WTC11 (cell line): ENCODE measurements around the gene COL4A2. TPM values are rescaled to one million over a fixed set of nuclear protein-coding genes. Genes with fewer than 3 reads are reported as not detected.

Experiments
- ATAC-seq: fragments of 200-7000 bp; cut with Tn5 transposase; 2 replicates; pipeline ENCODE4 v1.10.0; 2021; ENCODE audit warnings: mild to moderate bottlenecking, moderate library complexity
- CTCF ChIA-PET: fragments of 300-600 bp; sonication (Branson Sonifier 250); formaldehyde crosslinking; loops from one replicate; lab custom pipeline; 2021; ENCODE audit warnings: antibody characterized with exemption; lab: Charles Lee
- POLR2A ChIA-PET: fragments of 350-600 bp; sonication (Branson Sonifier 250); formaldehyde crosslinking; loops from one replicate; lab custom pipeline; 2021; ENCODE audit warnings: antibody characterized with exemption; lab: Charles Lee
- DNase-seq: peaks from one replicate; pipeline ENCODE4 v3.0.0; 2021; ENCODE audit warnings: low spot score
- H3K27ac Mint-ChIP-seq: 2 replicates; pipeline ENCODE4 v1.8.0; 2021; ENCODE audit warnings: mixed read lengths
- H3K27me3 Mint-ChIP-seq: 2 replicates; pipeline ENCODE4 v1.8.0; 2021; ENCODE audit warnings: low read depth, mild to moderate bottlenecking, moderate library complexity, mixed read lengths
- H3K36me3 Mint-ChIP-seq: 2 replicates; pipeline ENCODE4 v1.8.0; 2021; ENCODE audit warnings: mixed read lengths
- H3K4me1 Mint-ChIP-seq: 2 replicates; pipeline ENCODE4 v1.8.0; 2022; ENCODE audit warnings: mixed read lengths
- H3K4me3 Mint-ChIP-seq: 2 replicates; pipeline ENCODE4 v1.8.0; 2021; ENCODE audit warnings: mild to moderate bottlenecking, moderate library complexity, mixed read lengths
- H3K9me3 Mint-ChIP-seq: 2 replicates; pipeline ENCODE4 v1.8.0; 2021; ENCODE audit warnings: mixed read lengths
- ATF2 ChIP-seq: sonication (generic); formaldehyde crosslinking; IDR thresholded peaks from 2 replicates; pipeline ENCODE4 v1.8.1; 2022; ENCODE audit warnings: low read depth, missing genetic modification reagents, borderline replicate concordance
- CREM ChIP-seq: sonication (generic); formaldehyde crosslinking; IDR thresholded peaks from 2 replicates; pipeline ENCODE4 v1.8.1; 2022; ENCODE audit warnings: mild to moderate bottlenecking, missing genetic modification reagents, moderate library complexity
- E2F4 ChIP-seq: sonication (generic); formaldehyde crosslinking; IDR thresholded peaks from 2 replicates; pipeline ENCODE4 v1.8.1; 2022; ENCODE audit warnings: low read depth, mild to moderate bottlenecking, moderate library complexity, missing genetic modification reagents, borderline replicate concordance
- E2F5 ChIP-seq: sonication (generic); formaldehyde crosslinking; IDR thresholded peaks from 2 replicates; pipeline ENCODE4 v1.8.1; 2022; ENCODE audit warnings: mild to moderate bottlenecking, moderate library complexity, missing genetic modification reagents
- FOXK1 ChIP-seq: sonication (generic); formaldehyde crosslinking; IDR thresholded peaks from 2 replicates; pipeline ENCODE4 v1.8.0; 2022; ENCODE audit warnings: mild to moderate bottlenecking, moderate library complexity, missing genetic modification reagents
- FOXP1 ChIP-seq: sonication (generic); formaldehyde crosslinking; IDR thresholded peaks from 2 replicates; pipeline ENCODE4 v1.8.0; 2022; ENCODE audit warnings: missing genetic modification reagents, mild to moderate bottlenecking, moderate library complexity, borderline replicate concordance
- JAZF1 ChIP-seq: fragments of 250-450 bp; sonication (Bioruptor Pico); IDR thresholded peaks from 2 replicates; pipeline ENCODE4 v1.9.0; 2021; ENCODE audit warnings: moderate library complexity, mild to moderate bottlenecking, inconsistent platforms
- MYBL2 ChIP-seq: sonication (generic); formaldehyde crosslinking; IDR thresholded peaks from 2 replicates; pipeline ENCODE4 v1.8.1; 2023; ENCODE audit warnings: mild to moderate bottlenecking, moderate library complexity, missing genetic modification reagents
- NFATC4 ChIP-seq: fragments of 250-450 bp; sonication (Bioruptor Pico); IDR thresholded peaks from 2 replicates; pipeline ENCODE4 v1.9.0; 2021; ENCODE audit warnings: mild to moderate bottlenecking
- NR3C1 ChIP-seq: sonication (generic); formaldehyde crosslinking; conservative IDR thresholded peaks from 2 replicates; pipeline ENCODE4 v1.8.1; 2023; ENCODE audit warnings: low read depth, mild to moderate bottlenecking, missing genetic modification reagents
- OVOL2 ChIP-seq: fragments of 250-450 bp; sonication (Bioruptor Pico); IDR thresholded peaks from 2 replicates; pipeline ENCODE4 v1.9.0; 2021; ENCODE audit warnings: mild to moderate bottlenecking, borderline replicate concordance
- SMAD3 ChIP-seq: sonication (generic); formaldehyde crosslinking; IDR thresholded peaks from 2 replicates; pipeline ENCODE4 v1.8.0; 2022; ENCODE audit warnings: missing genetic modification reagents, mild to moderate bottlenecking, borderline replicate concordance
- TEAD1 ChIP-seq: sonication (generic); formaldehyde crosslinking; IDR thresholded peaks from 2 replicates; pipeline ENCODE4 v1.8.0; 2022; ENCODE audit warnings: mild to moderate bottlenecking, missing genetic modification reagents
- USF1 ChIP-seq: sonication (generic); formaldehyde crosslinking; IDR thresholded peaks from 2 replicates; pipeline ENCODE4 v1.8.0; 2022; ENCODE audit warnings: mild to moderate bottlenecking, missing genetic modification reagents
- ZBTB21 ChIP-seq: sonication (generic); formaldehyde crosslinking; IDR thresholded peaks from 2 replicates; pipeline ENCODE4 v1.8.1; 2023; ENCODE audit warnings: mild to moderate bottlenecking, missing genetic modification reagents, borderline replicate concordance
- ZBTB43 ChIP-seq: sonication (generic); formaldehyde crosslinking; IDR thresholded peaks from 2 replicates; pipeline ENCODE4 v1.8.1; 2023; ENCODE audit warnings: mild to moderate bottlenecking, missing genetic modification reagents
- ZMAT4 ChIP-seq: fragments of 250-450 bp; sonication (Bioruptor Pico); IDR thresholded peaks from 2 replicates; pipeline ENCODE4 v1.9.0; 2021; ENCODE audit warnings: mild to moderate bottlenecking
- ZNF121 ChIP-seq: sonication (generic); formaldehyde crosslinking; IDR thresholded peaks from 2 replicates; pipeline ENCODE4 v1.8.0; 2023; ENCODE audit warnings: missing genetic modification reagents
- ZNF423 ChIP-seq: fragments of 250-450 bp; sonication (Bioruptor Pico); IDR thresholded peaks from 2 replicates; pipeline ENCODE4 v2.1.2; 2022; ENCODE audit warnings: mild to moderate bottlenecking, moderate library complexity
- ZNF512 ChIP-seq: sonication (generic); formaldehyde crosslinking; IDR thresholded peaks from 2 replicates; pipeline ENCODE4 v1.8.1; 2022; ENCODE audit warnings: missing genetic modification reagents, borderline replicate concordance
- ZSCAN18 ChIP-seq: fragments of 250-450 bp; sonication (Bioruptor Pico); IDR thresholded peaks from 2 replicates; pipeline ENCODE4 v2.1.2; 2022; ENCODE audit warnings: mild to moderate bottlenecking, moderate library complexity
- total RNA-seq: library from RNA; stranded (reverse); gene quantifications from 3 replicates; pipeline ENCODE4 v1.2.3, GENCODE V29; 2021

Gene COL4A2
- total RNA-seq, 1 experiment from 2014 or later: 109 TPM

- POLR2A ChIA-PET: no interaction called here
- DNase-seq (no peak), ATAC-seq (no peak)
- H3K4me3 Mint-ChIP-seq: no peak overlapping the region
- no peaks in the 10 kb centered on the region for H3K36me3 Mint-ChIP-seq
- H3K9me3 Mint-ChIP-seq: no peaks in the 10 kb centered on the region
- H3K4me1 Mint-ChIP-seq: peaks cover 27% of the 10 kb centered on the region
- H3K27me3 Mint-ChIP-seq: no peaks in the 10 kb centered on the region
- no peak overlapping the region for H3K27ac Mint-ChIP-seq
- CTCF ChIA-PET: interaction anchor here (0.6 to 2.0 kb wide), 6 partner anchors 46 to 162 kb away, joined by 3 to 6 read pairs (median 4); no protein-coding TSS in a partner anchor
- TF ChIP-seq NFATC4 (CRISPR knock-in tag) (no peak), NR3C1 (CRISPR knock-in tag) (no peak), OVOL2 (CRISPR knock-in tag) (no peak), ZBTB21 (CRISPR knock-in tag) (no peak)
Measured at GRCh38 chr13:110409581-110409992, 102.5 kb downstream of the COL4A2 start.

- 0 out of 2 replicates have a peak overlapping the region, but pooled peaks have one; percentile 6 for H3K27ac Mint-ChIP-seq
- no peak for ATAC-seq
- H3K9me3 Mint-ChIP-seq: no peaks in the 10 kb centered on the region
- POLR2A ChIA-PET: interaction anchor here (1.0 kb wide), 1 partner anchor 87 kb away, joined by 3 read pairs; no protein-coding TSS in a partner anchor
- peaks cover 27% of the 10 kb centered on the region for H3K4me1 Mint-ChIP-seq
- no peak for DNase-seq
- CTCF ChIA-PET: interaction anchor here (0.6 to 2.0 kb wide), 7 partner anchors 46 to 182 kb away, joined by 3 to 6 read pairs (median 4); no protein-coding TSS in a partner anchor
- no peaks in the 10 kb centered on the region; the same call in 1 of the 2 replicates for H3K27me3 Mint-ChIP-seq
- H3K36me3 Mint-ChIP-seq: no peaks in the 10 kb centered on the region
- TF ChIP-seq OVOL2 (CRISPR knock-in tag) (no peak), FOXK1 (CRISPR knock-in tag) (no peak), FOXP1 (CRISPR knock-in tag) (no peak), MYBL2 (CRISPR knock-in tag) (no peak), ZNF512 (no peak), USF1 (CRISPR knock-in tag) (no peak), ZNF121 (CRISPR knock-in tag) (no peak), ZNF423 (CRISPR knock-in tag) (no peak), JAZF1 (CRISPR knock-in tag) (no peak), SMAD3 (CRISPR knock-in tag) (no peak)
- TF ChIP-seq, all 79 proteins: peak for 0
- no peak overlapping the region for H3K4me3 Mint-ChIP-seq
Measured at GRCh38 chr13:110410000-110410399, 102.9 kb downstream of the COL4A2 start.

GRCh38 chr13:110410936-110411687 is 104.0 kb downstream of the COL4A2 start:
- Mint-ChIP-seq H3K4me3 (no peak overlapping the region), H3K4me1 (peaks cover 26% of the 10 kb centered on the region), H3K27ac (0 out of 2 replicates have a peak overlapping the region, but pooled peaks have one; percentile 21), H3K27me3 (no peaks in the 10 kb centered on the region; the same call in 1 of the 2 replicates), H3K36me3 (no peaks in the 10 kb centered on the region), H3K9me3 (no peaks in the 10 kb centered on the region)
- ATAC-seq (no peak), DNase-seq (no peak)
- POLR2A ChIA-PET: interaction anchor here (1.0 kb wide), 1 partner anchor 88 kb away, joined by 3 read pairs; no protein-coding TSS in a partner anchor
- CTCF ChIA-PET: interaction anchor here (0.9 to 2.0 kb wide), 7 partner anchors 12 to 183 kb away, joined by 3 to 14 read pairs (median 4); no protein-coding TSS in a partner anchor
- no peak for TF ChIP-seq ATF2 (CRISPR knock-in tag)
- TF ChIP-seq ZMAT4 (CRISPR knock-in tag): no peak
- no peak for TF ChIP-seq ZSCAN18 (CRISPR knock-in tag)
- TF ChIP-seq ZBTB43: no peak
- TF ChIP-seq TEAD1 (CRISPR knock-in tag): no peak
- TF ChIP-seq MYBL2 (CRISPR knock-in tag): no peak
- no peak for TF ChIP-seq CREM (CRISPR knock-in tag)
- no peak for TF ChIP-seq E2F5 (CRISPR knock-in tag)
- TF ChIP-seq E2F4: no peak
